Breast epithelium (tissue), 4 donors: Measurements from ENCODE around the gene NTRK2. TPM values are rescaled to one million over a fixed set of nuclear protein-coding genes. Genes with fewer than 3 reads are reported as not detected.

ENCODE experiments used
- DNase-seq, 2 donors: peaks; one replicate each; pipeline ENCODE4 v3.0.0-alpha.2; 2019; ENCODE audit warnings: low spot score in 2 of 2
- H3K27ac ChIP-seq, 2 donors: fragments of 200-600 bp; sonication (generic) in 1 of 2; one replicate each; pipeline ENCODE4 v1.5.1; 2016 to 2019; ENCODE audit warnings: mild to moderate bottlenecking in 1 of 2
- H3K27me3 ChIP-seq, 2 donors: fragments of 200-600 bp; sonication (generic) in 1 of 2; one replicate each; pipeline versions ENCODE4 v1.5.1 to v1.6.0; 2017 to 2019; ENCODE audit warnings: control low read depth in 1 of 2, mild to moderate bottlenecking in 1 of 2
- H3K36me3 ChIP-seq: fragments of 200-600 bp; one replicate; pipeline ENCODE4 v1.5.1; 2019
- H3K4me1 ChIP-seq, 2 donors: fragments of 200-600 bp; sonication (generic); one replicate each; pipeline ENCODE4 v1.5.1; 2016 to 2019; ENCODE audit warnings: control low read depth in 1 of 2
- H3K4me3 ChIP-seq, 3 donors: fragments of 200-600 bp; sonication (generic); 1 replicate in 2 of 3; 2 replicates in 1 of 3; pipeline ENCODE4 v1.5.1; 2016 to 2019; ENCODE audit warnings: mild to moderate bottlenecking in 3 of 3, moderate library complexity in 2 of 3
- H3K9me3 ChIP-seq, 2 donors: fragments of 200-600 bp; sonication (generic) in 1 of 2; one replicate each; pipeline ENCODE4 v1.5.1; 2016 to 2019; ENCODE audit warnings: control low read depth in 1 of 2
- CTCF ChIP-seq, 3 donors: fragments of 450-650 bp; IDR thresholded peaks; one replicate each; pipeline ENCODE4 v1.5.1; 2016 to 2017; ENCODE audit warnings: antibody characterized with exemption in 3 of 3, mild to moderate bottlenecking in 3 of 3, moderate library complexity in 3 of 3
- POLR2A ChIP-seq: fragments of 450-650 bp; IDR thresholded peaks from one replicate; pipeline ENCODE4 v1.6.1; 2016; ENCODE audit warnings: antibody characterized with exemption, mild to moderate bottlenecking, moderate library complexity
- POLR2AphosphoS5 ChIP-seq, 3 donors: sonication (generic); formaldehyde crosslinking; IDR thresholded peaks; one replicate each; pipeline ENCODE4 v1.6.1; 2017; ENCODE audit warnings: antibody characterized with exemption in 3 of 3
- intact Hi-C: fragments of 100-400 bp; cut with DNase I; formaldehyde crosslinking; loops from one replicate; pipeline ENCODE4 v1.15.1; 2023; ENCODE audit warnings: low total_unique reads
- total RNA-seq, 3 donors: library from RNA; depleted of rRNA; stranded (reverse); fragments of >200 nt; gene quantifications; one replicate each; pipeline ENCODE4 v1.1.0, GENCODE V29; 2016

The NTRK2 gene
- total RNA-seq, 3 donors from 2014 or later: 25.9 to 134 (median 112) TPM

DNA sequence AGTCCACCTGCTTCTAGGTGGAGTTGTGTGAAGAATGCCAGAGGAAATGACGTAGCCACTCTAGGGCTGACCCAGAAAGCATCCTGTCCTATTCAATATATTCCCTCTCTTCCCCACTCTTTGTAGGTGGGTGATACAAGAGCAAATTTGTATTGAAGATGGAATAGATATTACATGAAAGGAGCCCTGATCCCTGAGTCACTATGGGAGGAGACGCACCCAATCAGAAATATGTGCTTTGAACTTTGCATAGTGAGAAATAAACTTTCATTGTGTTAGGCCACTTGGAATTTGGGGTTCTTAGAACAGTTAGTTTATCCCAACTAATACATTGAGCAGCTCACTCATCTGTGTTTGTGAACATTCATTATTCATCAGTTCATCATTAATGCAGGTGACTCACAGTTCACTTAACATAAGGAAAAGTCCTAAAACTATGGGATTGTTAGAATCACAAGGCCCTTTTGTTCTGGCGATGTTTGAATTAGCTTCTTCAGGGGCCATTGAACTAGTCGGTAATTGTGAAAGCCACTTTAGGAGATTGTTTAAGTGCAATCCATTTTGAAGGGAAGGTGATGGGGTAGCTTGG, 26.9 kb upstream of the NTRK2 start:
- TF ChIP-seq CTCF (IDR thresholded peaks at IDR 0.05): no peak
- no peak for TF ChIP-seq POLR2A
- no peak for TF ChIP-seq POLR2AphosphoS5 (IDR thresholded peaks at IDR 0.05)
- no peak overlapping the region for H3K4me3 ChIP-seq
- H3K27me3 ChIP-seq: no peaks in the 10 kb centered on the region
- peaks cover 6% of the 10 kb centered on the region in 2 donors for H3K9me3 ChIP-seq
- no peak for DNase-seq
- no peaks in the 10 kb centered on the region for H3K36me3 ChIP-seq
- no peak overlapping the region for H3K27ac ChIP-seq
- intact Hi-C loops: no loop called here
- H3K4me1 ChIP-seq: no peaks in the 10 kb centered on the region

GRCh38 chr9:84647699-84648098, 21.8 kb upstream of the NTRK2 start:
- Histone ChIP-seq H3K27ac (no peak overlapping the region), H3K4me1 (no peaks in the 10 kb centered on the region), H3K27me3 (no peaks in the 10 kb centered on the region), H3K9me3 (no peaks in the 10 kb centered on the region), H3K4me3 (no peak overlapping the region), H3K36me3 (no peaks in the 10 kb centered on the region)
- intact Hi-C loops: no loop called here
- TF ChIP-seq CTCF (IDR thresholded peaks at IDR 0.05) (no peak), POLR2A (no peak), POLR2AphosphoS5 (IDR thresholded peaks at IDR 0.05) (no peak)
- DNase-seq: no peak

GRCh38 chr9:84652496-84653120, 16.9 kb upstream of the NTRK2 start:
- no peak overlapping the region for H3K27ac ChIP-seq
- intact Hi-C loops: no loop called here

GRCh38 chr9:84655447-84655846, 14.1 kb upstream of the NTRK2 start:
- no peak for DNase-seq
- no peaks in the 10 kb centered on the region for H3K36me3 ChIP-seq
- TF ChIP-seq POLR2A (no peak), CTCF (IDR thresholded peaks at IDR 0.05) (no peak), POLR2AphosphoS5 (IDR thresholded peaks at IDR 0.05) (no peak)
- H3K27ac ChIP-seq: no peak overlapping the region
- intact Hi-C loops: no loop called here
- H3K4me1 ChIP-seq: no peaks in the 10 kb centered on the region
- no peaks in the 10 kb centered on the region for H3K9me3 ChIP-seq
- no peaks in the 10 kb centered on the region for H3K27me3 ChIP-seq
- no peak overlapping the region for H3K4me3 ChIP-seq

More at GRCh38 chr9:84652496-84653120, 16.9 kb upstream of the NTRK2 start:
- Histone ChIP-seq H3K36me3 (no peaks in the 10 kb centered on the region), H3K27me3 (no peaks in the 10 kb centered on the region), H3K9me3 (no peaks in the 10 kb centered on the region), H3K4me3 (no peak overlapping the region), H3K4me1 (no peaks in the 10 kb centered on the region)
- no peak for DNase-seq
- no peak for TF ChIP-seq CTCF (IDR thresholded peaks at IDR 0.05)

- no peaks in the 10 kb centered on the region for H3K36me3 ChIP-seq
- H3K27me3 ChIP-seq: no peaks in the 10 kb centered on the region
- no peak for DNase-seq
- H3K4me1 ChIP-seq: no peaks in the 10 kb centered on the region
- intact Hi-C loops: no loop called here
- no peak overlapping the region for H3K27ac ChIP-seq
- no peak overlapping the region for H3K4me3 ChIP-seq
- TF ChIP-seq POLR2AphosphoS5 (IDR thresholded peaks at IDR 0.05) (no peak), CTCF (IDR thresholded peaks at IDR 0.05) (no peak)
- H3K9me3 ChIP-seq: no peaks in the 10 kb centered on the region
Measured at GRCh38 chr9:84659313-84659712, 10.2 kb upstream of the NTRK2 start.
